HL-60 (cell line): ENCODE results near the gene VSIG10L.

Experiments used
- DNase-seq, 2 experiments: peaks; one replicate each; pipeline ENCODE4 v3.0.0-alpha.2; 2010 to 2020; ENCODE audit warnings: low read depth in 1 of 2, low spot score in 1 of 2
- H3K27ac ChIP-seq: fragments of 250-450 bp; sonication (Bioruptor Pico); replicated peaks from 2 replicates; pipeline ENCODE4 v1.5.1; 2020; ENCODE audit warnings: mild to moderate bottlenecking, moderate library complexity
- H3K27me3 ChIP-seq: fragments of 250-450 bp; sonication (Bioruptor Pico); 2 replicates; pipeline ENCODE4 v1.5.1; 2021; ENCODE audit warnings: mild to moderate bottlenecking, moderate library complexity; ENCODE audit not compliant: insufficient read depth, poor library complexity, severe bottlenecking
- H3K4me3 ChIP-seq: replicated peaks from 2 replicates; pipeline ENCODE4 v1.5.1; 2011; ENCODE audit warnings: mild to moderate bottlenecking, control low read depth, low read length; ENCODE audit not compliant: insufficient read depth
- GABPA ChIP-seq: IDR thresholded peaks from 2 replicates; pipeline ENCODE4 v1.6.1; 2012; ENCODE audit warnings: low read depth
- POLR2AphosphoS5 ChIP-seq: IDR thresholded peaks from 2 replicates; pipeline ENCODE4 v1.6.1; 2012; ENCODE audit warnings: low read depth
- SPI1 ChIP-seq: IDR thresholded peaks from 2 replicates; pipeline ENCODE4 v1.6.1; 2012; ENCODE audit warnings: low read depth, mild to moderate bottlenecking, borderline replicate concordance
- TF ChIP-seq, protein P1 (sequence below): IDR thresholded peaks from 2 replicates; pipeline ENCODE4 v1.6.1; 2012; ENCODE audit warnings: low read depth; ENCODE audit not compliant: insufficient replicate concordance
- TF ChIP-seq, protein P2 (sequence below): IDR thresholded peaks from one replicate; pipeline ENCODE4 v1.5.1; 2011; ENCODE audit warnings: low read length, control low read depth, inconsistent platforms; ENCODE audit not compliant: insufficient read depth

The VSIG10L gene

DNA sequence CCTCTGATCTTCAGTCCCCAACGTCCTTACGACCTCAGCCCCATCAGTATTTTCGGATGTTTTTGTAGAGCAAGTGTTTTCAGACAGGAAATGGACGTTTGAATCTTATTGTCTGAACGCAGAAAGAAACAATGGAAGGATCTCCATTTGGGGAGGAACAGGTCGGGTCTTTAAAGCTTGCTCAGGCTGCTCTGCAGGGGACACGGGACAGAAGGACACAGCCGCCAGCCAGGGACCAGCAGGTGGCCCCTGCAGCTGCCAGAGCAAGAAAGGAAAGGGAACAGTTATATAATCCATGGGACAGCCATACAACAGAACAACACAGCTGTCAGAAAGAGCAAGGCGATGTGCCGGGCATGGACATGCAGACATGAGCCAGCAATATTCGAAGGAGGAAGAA, 49.0 kb downstream of the VSIG10L start:
- H3K4me3 ChIP-seq: no peak overlapping the region
- H3K27me3 ChIP-seq: no peaks in the 10 kb centered on the region
- TF ChIP-seq SPI1 (no peak), POLR2AphosphoS5 (no peak), GABPA (no peak)
- TF ChIP-seq, protein P1, sequence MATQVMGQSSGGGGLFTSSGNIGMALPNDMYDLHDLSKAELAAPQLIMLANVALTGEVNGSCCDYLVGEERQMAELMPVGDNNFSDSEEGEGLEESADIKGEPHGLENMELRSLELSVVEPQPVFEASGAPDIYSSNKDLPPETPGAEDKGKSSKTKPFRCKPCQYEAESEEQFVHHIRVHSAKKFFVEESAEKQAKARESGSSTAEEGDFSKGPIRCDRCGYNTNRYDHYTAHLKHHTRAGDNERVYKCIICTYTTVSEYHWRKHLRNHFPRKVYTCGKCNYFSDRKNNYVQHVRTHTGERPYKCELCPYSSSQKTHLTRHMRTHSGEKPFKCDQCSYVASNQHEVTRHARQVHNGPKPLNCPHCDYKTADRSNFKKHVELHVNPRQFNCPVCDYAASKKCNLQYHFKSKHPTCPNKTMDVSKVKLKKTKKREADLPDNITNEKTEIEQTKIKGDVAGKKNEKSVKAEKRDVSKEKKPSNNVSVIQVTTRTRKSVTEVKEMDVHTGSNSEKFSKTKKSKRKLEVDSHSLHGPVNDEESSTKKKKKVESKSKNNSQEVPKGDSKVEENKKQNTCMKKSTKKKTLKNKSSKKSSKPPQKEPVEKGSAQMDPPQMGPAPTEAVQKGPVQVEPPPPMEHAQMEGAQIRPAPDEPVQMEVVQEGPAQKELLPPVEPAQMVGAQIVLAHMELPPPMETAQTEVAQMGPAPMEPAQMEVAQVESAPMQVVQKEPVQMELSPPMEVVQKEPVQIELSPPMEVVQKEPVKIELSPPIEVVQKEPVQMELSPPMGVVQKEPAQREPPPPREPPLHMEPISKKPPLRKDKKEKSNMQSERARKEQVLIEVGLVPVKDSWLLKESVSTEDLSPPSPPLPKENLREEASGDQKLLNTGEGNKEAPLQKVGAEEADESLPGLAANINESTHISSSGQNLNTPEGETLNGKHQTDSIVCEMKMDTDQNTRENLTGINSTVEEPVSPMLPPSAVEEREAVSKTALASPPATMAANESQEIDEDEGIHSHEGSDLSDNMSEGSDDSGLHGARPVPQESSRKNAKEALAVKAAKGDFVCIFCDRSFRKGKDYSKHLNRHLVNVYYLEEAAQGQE: no peak
- no peak overlapping the region for H3K27ac ChIP-seq
- DNase-seq: no peak

DNA sequence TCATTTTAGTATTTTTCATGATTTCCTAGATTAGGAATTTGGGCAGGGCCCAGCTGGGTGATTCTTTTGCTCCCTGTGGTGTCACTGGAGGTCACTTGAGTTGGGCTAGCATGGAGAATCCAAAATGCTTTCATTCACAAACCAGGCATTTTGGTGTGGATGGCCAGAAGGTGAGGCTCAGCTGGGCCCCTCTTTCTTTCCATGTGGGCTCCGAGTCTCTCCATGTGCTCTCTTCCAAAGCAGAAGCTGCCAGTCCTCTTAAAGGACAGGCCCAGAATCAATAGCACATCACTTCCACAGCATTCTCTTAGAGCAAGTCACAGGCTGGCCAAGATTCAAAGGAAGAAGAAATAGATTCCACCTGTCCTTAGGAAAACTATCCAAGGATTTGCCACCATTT, 52.3 kb downstream of the VSIG10L start:
- TF ChIP-seq, protein P2, sequence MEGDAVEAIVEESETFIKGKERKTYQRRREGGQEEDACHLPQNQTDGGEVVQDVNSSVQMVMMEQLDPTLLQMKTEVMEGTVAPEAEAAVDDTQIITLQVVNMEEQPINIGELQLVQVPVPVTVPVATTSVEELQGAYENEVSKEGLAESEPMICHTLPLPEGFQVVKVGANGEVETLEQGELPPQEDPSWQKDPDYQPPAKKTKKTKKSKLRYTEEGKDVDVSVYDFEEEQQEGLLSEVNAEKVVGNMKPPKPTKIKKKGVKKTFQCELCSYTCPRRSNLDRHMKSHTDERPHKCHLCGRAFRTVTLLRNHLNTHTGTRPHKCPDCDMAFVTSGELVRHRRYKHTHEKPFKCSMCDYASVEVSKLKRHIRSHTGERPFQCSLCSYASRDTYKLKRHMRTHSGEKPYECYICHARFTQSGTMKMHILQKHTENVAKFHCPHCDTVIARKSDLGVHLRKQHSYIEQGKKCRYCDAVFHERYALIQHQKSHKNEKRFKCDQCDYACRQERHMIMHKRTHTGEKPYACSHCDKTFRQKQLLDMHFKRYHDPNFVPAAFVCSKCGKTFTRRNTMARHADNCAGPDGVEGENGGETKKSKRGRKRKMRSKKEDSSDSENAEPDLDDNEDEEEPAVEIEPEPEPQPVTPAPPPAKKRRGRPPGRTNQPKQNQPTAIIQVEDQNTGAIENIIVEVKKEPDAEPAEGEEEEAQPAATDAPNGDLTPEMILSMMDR: no peak
- TF ChIP-seq GABPA: no peak
- no peak for TF ChIP-seq POLR2AphosphoS5
- TF ChIP-seq SPI1: no peak
- TF ChIP-seq, protein P1: no peak
- DNase-seq: no peak
- Histone ChIP-seq H3K4me3 (no peak overlapping the region), H3K27ac (no peak overlapping the region), H3K27me3 (peaks cover 3% of the 10 kb centered on the region)

DNA sequence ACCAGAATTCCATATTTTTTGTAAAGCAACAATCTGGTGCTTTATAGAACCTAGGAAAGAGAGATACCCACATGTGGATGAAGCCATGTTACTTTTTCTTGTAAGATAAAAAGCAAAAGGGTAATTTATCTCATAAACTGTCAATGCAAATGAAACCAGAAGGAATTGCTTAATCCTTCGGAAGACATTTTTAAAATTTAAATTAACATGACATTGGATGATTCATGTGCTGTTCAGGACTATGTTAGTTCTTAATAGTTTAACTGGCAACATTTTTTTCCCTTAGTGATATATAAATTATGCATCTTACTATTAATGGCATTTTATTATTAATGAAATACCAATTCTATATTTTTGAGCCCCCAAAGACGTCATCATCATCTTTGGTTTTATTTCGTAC, 56.3 kb downstream of the VSIG10L start:
- no peak overlapping the region for H3K27ac ChIP-seq
- H3K27me3 ChIP-seq: peaks cover 3% of the 10 kb centered on the region
- DNase-seq: no peak
- no peak overlapping the region for H3K4me3 ChIP-seq
- TF ChIP-seq POLR2AphosphoS5: no peak
- TF ChIP-seq GABPA: no peak
- TF ChIP-seq, protein P2: no peak

DNA sequence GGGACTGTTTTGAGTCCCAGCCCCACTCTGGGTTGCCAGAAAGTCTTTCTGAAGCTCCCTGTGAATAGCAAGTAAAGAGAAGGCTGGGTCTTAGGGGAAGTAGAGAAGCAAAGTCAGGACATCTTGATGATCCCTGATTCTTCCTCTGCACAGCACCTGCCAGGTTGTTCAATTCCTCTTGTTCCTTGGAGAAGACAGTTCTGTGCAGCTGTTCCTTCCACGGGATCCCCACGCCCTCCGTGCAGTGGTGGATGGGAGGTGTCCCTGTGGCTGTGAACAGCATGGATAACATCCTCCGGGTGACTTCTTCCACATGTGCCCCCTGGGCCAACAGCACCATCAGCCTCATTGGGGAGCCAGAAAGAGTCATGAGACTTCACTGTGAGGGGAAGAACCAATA, 59.6 kb downstream of the VSIG10L start:
- no peak for DNase-seq
- H3K27ac ChIP-seq: no peak overlapping the region
- H3K4me3 ChIP-seq: no peak overlapping the region
- peaks cover 3% of the 10 kb centered on the region for H3K27me3 ChIP-seq
- TF ChIP-seq GABPA (no peak), SPI1 (no peak)
- TF ChIP-seq, protein P2: no peak
- TF ChIP-seq, protein P1: no peak
